KMS-11 (cell line): ENCODE data around the gene IFNL1.
"Not testable (repeated sequence)": the region's sequence is repeated elsewhere in the genome, so short reads cannot be mapped to it uniquely, and the experiment has no call there.

Experiments used
- H2AFZ ChIP-seq: fragments of 200-600 bp; sonication (generic); 2 replicates; pipeline ENCODE4 v1.6.1; 2016; ENCODE audit warnings: antibody characterized with exemption, mixed run types, low read depth
- H3K27ac ChIP-seq: fragments of 200-600 bp; sonication (generic); 2 replicates; pipeline ENCODE4 v1.6.1; 2016; ENCODE audit warnings: mild to moderate bottlenecking, mixed run types
- H3K27me3 ChIP-seq: fragments of 200-600 bp; sonication (generic); 2 replicates; pipeline ENCODE4 v1.6.1; 2017; ENCODE audit warnings: mild to moderate bottlenecking, low read depth, mixed run types, moderate library complexity; ENCODE audit not compliant: insufficient read depth
- H3K36me3 ChIP-seq: fragments of 200-600 bp; sonication (generic); 2 replicates; pipeline ENCODE4 v1.6.1; 2017; ENCODE audit warnings: mild to moderate bottlenecking, mixed run types; ENCODE audit not compliant: insufficient read depth
- H3K4me1 ChIP-seq: fragments of 200-600 bp; sonication (generic); 2 replicates; pipeline ENCODE4 v1.6.1; 2016; ENCODE audit warnings: mild to moderate bottlenecking, low read depth, mixed run types; ENCODE audit not compliant: poor library complexity, severe bottlenecking
- H3K4me2 ChIP-seq: fragments of 200-600 bp; sonication (generic); 2 replicates; pipeline ENCODE4 v1.7.0; 2016; ENCODE audit warnings: mild to moderate bottlenecking, mixed run types
- H3K4me3 ChIP-seq: fragments of 200-600 bp; sonication (generic); IDR thresholded peaks from 2 replicates; pipeline ENCODE4 v1.6.1; 2017; ENCODE audit warnings: low read depth, low read length, mixed read lengths; ENCODE audit not compliant: insufficient read depth
- H3K79me2 ChIP-seq: fragments of 200-600 bp; sonication (generic); 2 replicates; pipeline ENCODE4 v1.6.1; 2016; ENCODE audit warnings: low read depth, mixed run types; ENCODE audit not compliant: insufficient read depth
- H3K9ac ChIP-seq: fragments of 200-600 bp; sonication (generic); 2 replicates; pipeline ENCODE4 v1.6.1; 2016; ENCODE audit warnings: mild to moderate bottlenecking, mixed run types
- H4K20me1 ChIP-seq: fragments of 200-600 bp; sonication (generic); 2 replicates; pipeline ENCODE4 v1.6.1; 2016; ENCODE audit warnings: mild to moderate bottlenecking, mixed run types; ENCODE audit not compliant: insufficient read depth
- CTCF ChIP-seq: fragments of 200-600 bp; sonication (generic); conservative IDR thresholded peaks from 2 replicates; pipeline ENCODE4 v1.6.1; 2017; ENCODE audit warnings: low read depth, mild to moderate bottlenecking, antibody characterized with exemption, low read length, moderate library complexity, mixed read lengths

IFNL1 gene

GRCh38 chr19:39263912-39264305 lies 32.3 kb upstream of the IFNL1 start:
- H2AFZ ChIP-seq = no peak overlapping the region
- H3K79me2 ChIP-seq = no peaks in the 10 kb centered on the region
- no peaks in the 10 kb centered on the region for H3K4me1 ChIP-seq
- H3K27me3 ChIP-seq = no peaks in the 10 kb centered on the region
- no peak overlapping the region for H3K4me2 ChIP-seq
- no peak overlapping the region for H3K9ac ChIP-seq
- H3K36me3 ChIP-seq = no peaks in the 10 kb centered on the region
- H3K27ac ChIP-seq = no peak overlapping the region
- no peak for TF ChIP-seq CTCF
- no peak overlapping the region for H3K4me3 ChIP-seq
- H4K20me1 ChIP-seq = no peaks in the 10 kb centered on the region

- Histone ChIP-seq H3K4me3 (no peak overlapping the region), H3K36me3 (no peaks in the 10 kb centered on the region), H3K79me2 (no peaks in the 10 kb centered on the region)
These were observed 31.6 kb upstream of the IFNL1 start for GRCh38 chr19:39264306-39265290.

GRCh38 chr19:39265321-39265916 lies 30.8 kb upstream of the IFNL1 start:
- H3K36me3 ChIP-seq = no peaks in the 10 kb centered on the region
- H3K27ac ChIP-seq = no peak overlapping the region
- H3K27me3 ChIP-seq = no peaks in the 10 kb centered on the region
- no peak overlapping the region for H3K4me2 ChIP-seq
- no peaks in the 10 kb centered on the region for H3K4me1 ChIP-seq
- no peak overlapping the region for H3K4me3 ChIP-seq
- H3K79me2 ChIP-seq = no peaks in the 10 kb centered on the region
- no peak overlapping the region for H3K9ac ChIP-seq
- no peak overlapping the region for H2AFZ ChIP-seq
- no peaks in the 10 kb centered on the region for H4K20me1 ChIP-seq
- no peak for TF ChIP-seq CTCF

More at GRCh38 chr19:39264306-39265290, 31.6 kb upstream of the IFNL1 start:
- Histone ChIP-seq H3K4me2 (no peak overlapping the region), H3K27me3 (no peaks in the 10 kb centered on the region), H4K20me1 (no peaks in the 10 kb centered on the region), H3K9ac (no peak overlapping the region), H3K4me1 (no peaks in the 10 kb centered on the region), H2AFZ (no peak overlapping the region), H3K27ac (no peak overlapping the region)
- TF ChIP-seq CTCF = no peak

GRCh38 chr19:39268085-39268484 lies 28.1 kb upstream of the IFNL1 start, which contains the start of gene IFNL2:
TSS of gene IFNL2 (plus strand) at chr19:39268396. CDS start at chr19:39268569, 173 bp downstream.
- not testable (repeated sequence) for H4K20me1 ChIP-seq, H3K36me3 ChIP-seq, H3K4me3 ChIP-seq, H2AFZ ChIP-seq, H3K4me1 ChIP-seq, H3K27me3 ChIP-seq, H3K9ac ChIP-seq, H3K4me2 ChIP-seq, H3K79me2 ChIP-seq, H3K27ac ChIP-seq

- not testable (repeated sequence) for H3K79me2 ChIP-seq, H3K9ac ChIP-seq, H3K27ac ChIP-seq, H4K20me1 ChIP-seq, H3K4me3 ChIP-seq, H3K4me1 ChIP-seq, H3K4me2 ChIP-seq, H3K36me3 ChIP-seq, H2AFZ ChIP-seq, H3K27me3 ChIP-seq
These were observed 27.5 kb upstream of the IFNL1 start for GRCh38 chr19:39268531-39269223.

- H3K79me2 ChIP-seq, H3K36me3 ChIP-seq, H3K27me3 ChIP-seq, H3K9ac ChIP-seq, H3K4me2 ChIP-seq, H2AFZ ChIP-seq, H3K4me1 ChIP-seq, H3K27ac ChIP-seq, H3K4me3 ChIP-seq, H4K20me1 ChIP-seq: not testable (repeated sequence)
These were observed 26.8 kb upstream of the IFNL1 start for GRCh38 chr19:39269369-39269768.
